Measurements from ENCODE around the gene ARSB.
"Not testable (repeated sequence)": the region's sequence is repeated elsewhere in the genome, so short reads cannot be mapped to it uniquely, and the experiment has no call there.

ARSB gene

GRCh38 chr5:78912811-78913210 lies 72.3 kb downstream of the ARSB start:
- TF ChIP-seq EZH2phosphoT487 (IDR thresholded peaks at IDR 0.05; ENCODE audit: borderline replicate concordance) (no peak), CTCF (conservative IDR thresholded peaks at IDR 0.05; ENCODE audit: low read length) (no peak)
- Histone ChIP-seq H3K9me3 (ENCODE audit: insufficient read depth, low read depth, low read length) (no peaks in the 10 kb centered on the region), H3K4me2 (ENCODE audit: low read depth, low read length, poor library complexity, severe bottlenecking) (no peak overlapping the region), H4K20me1 (ENCODE audit: insufficient read depth, low read length, poor library complexity, severe bottlenecking) (no peaks in the 10 kb centered on the region), H3K79me2 (ENCODE audit: insufficient read depth, low read length) (no peaks in the 10 kb centered on the region), H2AFZ (ENCODE audit: low read length) (no peak overlapping the region), H3K9me2 (replicated peaks; ENCODE audit: low read depth, low read length) (no peaks in the 10 kb centered on the region), H3K4me1 (ENCODE audit: insufficient read depth, low read length, poor library complexity, severe bottlenecking) (peaks cover 2% of the 10 kb centered on the region), H3K27me3 (ENCODE audit: insufficient read depth, low read length, poor library complexity, severe bottlenecking) (no peaks in the 10 kb centered on the region), H3F3A (ENCODE audit: low read depth) (no peaks in the 10 kb centered on the region), H3K9ac (ENCODE audit: low read depth, low read length, poor library complexity, severe bottlenecking) (no peak overlapping the region), H3K36me3 (ENCODE audit: insufficient read depth, low read length) (no peaks in the 10 kb centered on the region), H3K4me3 (ENCODE audit: low read length, poor library complexity, severe bottlenecking) (no peak overlapping the region)

- H3K4me2 ChIP-seq (ENCODE audit: low read depth, low read length, poor library complexity, severe bottlenecking) = no peak overlapping the region
These were observed 72.9 kb downstream of the ARSB start for GRCh38 chr5:78912085-78912771.

GRCh38 chr5:78909224-78909983 lies 75.7 kb downstream of the ARSB start:
- H3K4me2 ChIP-seq (ENCODE audit: low read depth, low read length, poor library complexity, severe bottlenecking); H4K20me1 ChIP-seq (ENCODE audit: insufficient read depth, low read length, poor library complexity, severe bottlenecking); H3K4me3 ChIP-seq (ENCODE audit: low read length, poor library complexity, severe bottlenecking): not testable (repeated sequence)

More at GRCh38 chr5:78912085-78912771, 72.9 kb downstream of the ARSB start:
- no peaks in the 10 kb centered on the region for H3K9me2 ChIP-seq (replicated peaks; ENCODE audit: low read depth, low read length)
- no peaks in the 10 kb centered on the region for H3K36me3 ChIP-seq (ENCODE audit: insufficient read depth, low read length)
- no peak overlapping the region for H2AFZ ChIP-seq (ENCODE audit: low read length)
- no peak overlapping the region for H3K9ac ChIP-seq (ENCODE audit: low read depth, low read length, poor library complexity, severe bottlenecking)
- no peaks in the 10 kb centered on the region for H3K9me3 ChIP-seq (ENCODE audit: insufficient read depth, low read depth, low read length)
- no peak overlapping the region for H3K4me3 ChIP-seq (ENCODE audit: low read length, poor library complexity, severe bottlenecking)
- peaks cover 7% of the 10 kb centered on the region for H3K4me1 ChIP-seq (ENCODE audit: insufficient read depth, low read length, poor library complexity, severe bottlenecking)
- H3K27me3 ChIP-seq (ENCODE audit: insufficient read depth, low read length, poor library complexity, severe bottlenecking) = no peaks in the 10 kb centered on the region
- H3K79me2 ChIP-seq (ENCODE audit: insufficient read depth, low read length) = no peaks in the 10 kb centered on the region
- H3F3A ChIP-seq (ENCODE audit: low read depth) = no peaks in the 10 kb centered on the region
- H4K20me1 ChIP-seq (ENCODE audit: insufficient read depth, low read length, poor library complexity, severe bottlenecking) = no peaks in the 10 kb centered on the region
- TF ChIP-seq CTCF (conservative IDR thresholded peaks at IDR 0.05; ENCODE audit: low read length) (no peak), EZH2phosphoT487 (IDR thresholded peaks at IDR 0.05; ENCODE audit: borderline replicate concordance) (no peak)

More at GRCh38 chr5:78909224-78909983, 75.7 kb downstream of the ARSB start:
- H3K9me3 ChIP-seq (ENCODE audit: insufficient read depth, low read depth, low read length); H3K4me1 ChIP-seq (ENCODE audit: insufficient read depth, low read length, poor library complexity, severe bottlenecking); H3K79me2 ChIP-seq (ENCODE audit: insufficient read depth, low read length); H3K9ac ChIP-seq (ENCODE audit: low read depth, low read length, poor library complexity, severe bottlenecking); H3K9me2 ChIP-seq (replicated peaks; ENCODE audit: low read depth, low read length); H2AFZ ChIP-seq (ENCODE audit: low read length); H3K36me3 ChIP-seq (ENCODE audit: insufficient read depth, low read length); H3F3A ChIP-seq (ENCODE audit: low read depth); H3K27me3 ChIP-seq (ENCODE audit: insufficient read depth, low read length, poor library complexity, severe bottlenecking): not testable (repeated sequence)
